H9 (cell line): Measurements from ENCODE around the gene MAPK8IP2. TPM values are rescaled to one million over a fixed set of nuclear protein-coding genes. Genes with fewer than 3 reads are reported as not detected.

Source experiments
- DNase-seq: peaks from one replicate; pipeline ENCODE4 v3.0.0-alpha.2; 2017
- H2AFZ ChIP-seq: one replicate; pipeline ENCODE4 v1.6.1; 2013; ENCODE audit warnings: mild to moderate bottlenecking, low read length, control low read depth, moderate library complexity
- H2AK5ac ChIP-seq: 2 replicates; pipeline ENCODE4 v1.6.1; 2013; ENCODE audit warnings: low read length, control low read depth, mixed read lengths; ENCODE audit not compliant: insufficient read length
- H2BK120ac ChIP-seq: one replicate; pipeline ENCODE4 v1.6.1; 2013; ENCODE audit warnings: low read depth, mild to moderate bottlenecking, low read length, control low read depth, inconsistent platforms; ENCODE audit not compliant: poor library complexity, severe bottlenecking
- H2BK12ac ChIP-seq: 2 replicates; pipeline ENCODE4 v1.6.1; 2013; ENCODE audit warnings: low read length, control low read depth, mixed read lengths, low read depth; ENCODE audit not compliant: insufficient read length
- H2BK15ac ChIP-seq: 2 replicates; pipeline ENCODE4 v1.6.1; 2013; ENCODE audit warnings: low read depth, low read length, control low read depth
- H2BK20ac ChIP-seq: one replicate; pipeline ENCODE4 v1.6.1; 2013; ENCODE audit warnings: low read depth, mild to moderate bottlenecking, low read length, control low read depth, inconsistent platforms; ENCODE audit not compliant: poor library complexity, severe bottlenecking
- H2BK5ac ChIP-seq: 2 replicates; pipeline ENCODE4 v1.6.1; 2013; ENCODE audit warnings: low read length, control low read depth, mixed read lengths; ENCODE audit not compliant: insufficient read length
- H3K14ac ChIP-seq: 2 replicates; pipeline ENCODE4 v1.6.1; 2013; ENCODE audit warnings: low read length, control low read depth; ENCODE audit not compliant: insufficient read depth
- H3K18ac ChIP-seq: 2 replicates; pipeline ENCODE4 v1.6.1; 2013; ENCODE audit warnings: low read depth, mild to moderate bottlenecking, mixed read lengths, low read length, control low read depth; ENCODE audit not compliant: insufficient read length
- H3K23ac ChIP-seq: 2 replicates; pipeline ENCODE4 v1.6.1; 2013; ENCODE audit warnings: low read length, control low read depth, mixed read lengths, low read depth; ENCODE audit not compliant: insufficient read length
- H3K23me2 ChIP-seq: 2 replicates; pipeline ENCODE4 v1.6.1; 2013; ENCODE audit warnings: low read depth, mild to moderate bottlenecking, mixed read lengths, low read length, control low read depth; ENCODE audit not compliant: insufficient read length, poor library complexity, severe bottlenecking
- H3K27ac ChIP-seq: 2 replicates; pipeline ENCODE4 v1.5.1; 2013; ENCODE audit warnings: low read length, control low read depth, mixed read lengths, low read depth; ENCODE audit not compliant: insufficient read length
- H3K27me3 ChIP-seq: 2 replicates; pipeline ENCODE4 v1.6.1; 2013; ENCODE audit warnings: low read length, control low read depth, inconsistent platforms; ENCODE audit not compliant: insufficient read depth
- H3K4ac ChIP-seq: 2 replicates; pipeline ENCODE4 v1.6.1; 2013; ENCODE audit warnings: low read depth, mild to moderate bottlenecking, control low read depth, inconsistent platforms, low read length, moderate library complexity
- H3K4me1 ChIP-seq: 2 replicates; pipeline ENCODE4 v1.6.1; 2013; ENCODE audit warnings: low read length, control low read depth, inconsistent platforms; ENCODE audit not compliant: insufficient read depth
- H3K4me2 ChIP-seq: 2 replicates; pipeline ENCODE4 v1.6.1; 2013; ENCODE audit warnings: low read length, control low read depth, mixed read lengths; ENCODE audit not compliant: insufficient read length, insufficient read depth
- H3K56ac ChIP-seq: 2 replicates; pipeline ENCODE4 v1.6.1; 2013; ENCODE audit warnings: low read depth, mild to moderate bottlenecking, mixed read lengths, low read length, control low read depth; ENCODE audit not compliant: insufficient read length
- H3K79me1 ChIP-seq: 2 replicates; pipeline ENCODE4 v1.6.1; 2013; ENCODE audit warnings: low read depth, mild to moderate bottlenecking, moderate library complexity, low read length, control low read depth, inconsistent platforms; ENCODE audit not compliant: insufficient read depth, poor library complexity, severe bottlenecking
- H3K79me2 ChIP-seq: 2 replicates; pipeline ENCODE4 v1.6.1; 2013; ENCODE audit warnings: low read length, control low read depth, inconsistent platforms; ENCODE audit not compliant: insufficient read depth
- H3K9ac ChIP-seq: 2 replicates; pipeline ENCODE4 v1.6.1; 2013; ENCODE audit warnings: low read length, control low read depth, mixed read lengths; ENCODE audit not compliant: insufficient read length; ENCODE audit errors: extremely low read depth
- H3K9me3 ChIP-seq: one replicate; pipeline ENCODE4 v1.6.1; 2013; ENCODE audit warnings: low read depth, low read length, inconsistent platforms; ENCODE audit not compliant: control insufficient read depth
- H3T11ph ChIP-seq: one replicate; pipeline ENCODE4 v1.6.1; 2013; ENCODE audit warnings: mild to moderate bottlenecking, low read length, control low read depth, inconsistent platforms
- H4K20me1 ChIP-seq: one replicate; pipeline ENCODE4 v1.6.1; 2013; ENCODE audit not compliant: control insufficient read depth, insufficient read length, insufficient read depth
- H4K5ac ChIP-seq: 2 replicates; pipeline ENCODE4 v1.6.1; 2013; ENCODE audit warnings: low read depth, mild to moderate bottlenecking, mixed read lengths, low read length, control low read depth; ENCODE audit not compliant: insufficient read length
- H4K8ac ChIP-seq: replicated peaks from 2 replicates; pipeline ENCODE4 v1.6.1; 2013; ENCODE audit warnings: low read length, control low read depth, mixed read lengths, low read depth; ENCODE audit not compliant: insufficient read length
- H4K91ac ChIP-seq: 2 replicates; pipeline ENCODE4 v1.6.1; 2013; ENCODE audit warnings: low read depth, mild to moderate bottlenecking, moderate library complexity, mixed read lengths, low read length, control low read depth; ENCODE audit not compliant: insufficient read length
- H3K27ac Mint-ChIP-seq, 3 experiments: 2 replicates in 2 of 3; 3 replicates in 1 of 3; pipeline ENCODE4 v1.8.0; 2020 to 2021; ENCODE audit warnings: mixed read lengths in 3 of 3, mild to moderate bottlenecking in 1 of 3, moderate library complexity in 1 of 3
- H3K27me3 Mint-ChIP-seq: 2 replicates; pipeline ENCODE4 v1.8.0; 2021; ENCODE audit warnings: low read depth, mild to moderate bottlenecking, moderate library complexity, mixed read lengths
- H3K36me3 Mint-ChIP-seq, 3 experiments: 2 replicates in 2 of 3; 3 replicates in 1 of 3; pipeline ENCODE4 v1.8.0; 2020 to 2021; ENCODE audit warnings: low read depth in 3 of 3, mixed read lengths in 3 of 3; ENCODE audit not compliant: insufficient read depth in 1 of 3
- H3K4me1 Mint-ChIP-seq, 2 experiments: 2 replicates each; pipeline ENCODE4 v1.8.0; 2020; ENCODE audit warnings: mixed read lengths in 2 of 2
- H3K4me3 Mint-ChIP-seq, 2 experiments: 2 replicates in 1 of 2; 3 replicates in 1 of 2; pipeline ENCODE4 v1.8.0; 2020 to 2021; ENCODE audit warnings: mild to moderate bottlenecking in 2 of 2, mixed read lengths in 2 of 2, moderate library complexity in 1 of 2
- H3K9me3 Mint-ChIP-seq, 2 experiments: 2 replicates in 1 of 2; 3 replicates in 1 of 2; pipeline ENCODE4 v1.8.0; 2020; ENCODE audit warnings: mild to moderate bottlenecking in 2 of 2, mixed read lengths in 2 of 2, moderate library complexity in 1 of 2
- WGBS: extraction: QIAGEN DNeasy Blood & Tissue Kit; methylation state at CpG from one replicate; pipeline ENCODE4 v1.1.7; 2013; ENCODE audit warnings: missing lambda C conversion rate, low lambda C conversion rate, mixed read lengths; ENCODE audit not compliant: insufficient read length; ENCODE audit errors: extremely low coverage; 5-methylcytosine and 5-hydroxymethylcytosine counted together
- total RNA-seq: library from RNA; stranded (reverse); gene quantifications from 2 replicates; pipeline ENCODE4 v1.2.1, GENCODE V29; 2021
- TF ChIP-seq, protein P1 (sequence below): fragments of 200-600 bp; sonication (generic); conservative IDR thresholded peaks from 3 replicates; pipeline ENCODE4 v1.8.0; 2021; ENCODE audit warnings: antibody characterized with exemption, mild to moderate bottlenecking

The MAPK8IP2 gene
- total RNA-seq, 1 experiment from 2014 or later: 5.7 TPM

DNA sequence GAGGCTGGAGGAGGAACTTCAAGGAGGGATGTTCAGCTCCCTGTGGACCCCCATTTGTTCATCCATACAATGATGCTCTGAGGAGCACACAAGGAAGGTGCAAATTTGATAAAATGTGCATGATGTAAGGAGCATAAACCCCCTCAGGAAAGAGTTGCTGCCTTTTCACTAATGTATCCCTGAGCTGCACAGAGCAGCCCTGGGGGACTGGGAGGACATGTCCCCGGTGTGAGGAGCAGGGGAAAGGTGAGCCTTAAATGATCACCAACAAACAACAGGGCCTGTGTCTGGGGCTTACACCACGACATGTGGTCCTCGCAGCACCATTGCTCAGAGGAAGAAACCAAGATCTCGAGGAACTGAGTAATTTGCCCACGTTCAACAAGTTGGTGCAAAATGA lies 3.5 kb upstream of the MAPK8IP2 start:
- H3K4me3 Mint-ChIP-seq: no peak overlapping the region
- H3K27ac ChIP-seq: no peak overlapping the region
- no peak overlapping the region for H4K5ac ChIP-seq
- no peak overlapping the region for H2BK5ac ChIP-seq
- H3K14ac ChIP-seq: no peak overlapping the region
- H3K27me3 ChIP-seq: peaks cover 4% of the 10 kb centered on the region; the same call in 1 of the 2 replicates
- no peak overlapping the region for H3K27ac Mint-ChIP-seq
- no peak overlapping the region for H3K4me2 ChIP-seq
- no peak overlapping the region for H3K23ac ChIP-seq
- no peaks in the 10 kb centered on the region for H3K36me3 Mint-ChIP-seq
- no peak overlapping the region for H3K18ac ChIP-seq
- peaks cover 10 to 11% of the 10 kb centered on the region in 2 experiments for H3K4me1 Mint-ChIP-seq
- H2AK5ac ChIP-seq: no peak overlapping the region
- peaks cover 50% of the 10 kb centered on the region for H3K27me3 Mint-ChIP-seq
- H3K23me2 ChIP-seq: peaks cover 3% of the 10 kb centered on the region
- H3K79me1 ChIP-seq: no peaks in the 10 kb centered on the region
- H2AFZ ChIP-seq: no peak overlapping the region
- H3K4me1 ChIP-seq: no peaks in the 10 kb centered on the region; the same call in 1 of the 2 replicates
- H4K20me1 ChIP-seq: no peaks in the 10 kb centered on the region
- no peak for DNase-seq
- WGBS: no CpG with 5 or more reads among the region's 5 CpGs
- H3K56ac ChIP-seq: no peak overlapping the region
- no peak overlapping the region for H4K91ac ChIP-seq
- H3K79me2 ChIP-seq: no peaks in the 10 kb centered on the region
- H2BK120ac ChIP-seq: no peak overlapping the region
- H2BK20ac ChIP-seq: no peak overlapping the region
- H2BK12ac ChIP-seq: no peak overlapping the region
- no peak overlapping the region for H3K4ac ChIP-seq
- H3K9me3 ChIP-seq: no peaks in the 10 kb centered on the region
- H3K9me3 Mint-ChIP-seq: no peaks in the 10 kb centered on the region; a peak in 1 of 5 replicates
- H3T11ph ChIP-seq: no peak overlapping the region
- no peak overlapping the region for H4K8ac ChIP-seq
- H2BK15ac ChIP-seq: no peak overlapping the region
- TF ChIP-seq, protein P1, sequence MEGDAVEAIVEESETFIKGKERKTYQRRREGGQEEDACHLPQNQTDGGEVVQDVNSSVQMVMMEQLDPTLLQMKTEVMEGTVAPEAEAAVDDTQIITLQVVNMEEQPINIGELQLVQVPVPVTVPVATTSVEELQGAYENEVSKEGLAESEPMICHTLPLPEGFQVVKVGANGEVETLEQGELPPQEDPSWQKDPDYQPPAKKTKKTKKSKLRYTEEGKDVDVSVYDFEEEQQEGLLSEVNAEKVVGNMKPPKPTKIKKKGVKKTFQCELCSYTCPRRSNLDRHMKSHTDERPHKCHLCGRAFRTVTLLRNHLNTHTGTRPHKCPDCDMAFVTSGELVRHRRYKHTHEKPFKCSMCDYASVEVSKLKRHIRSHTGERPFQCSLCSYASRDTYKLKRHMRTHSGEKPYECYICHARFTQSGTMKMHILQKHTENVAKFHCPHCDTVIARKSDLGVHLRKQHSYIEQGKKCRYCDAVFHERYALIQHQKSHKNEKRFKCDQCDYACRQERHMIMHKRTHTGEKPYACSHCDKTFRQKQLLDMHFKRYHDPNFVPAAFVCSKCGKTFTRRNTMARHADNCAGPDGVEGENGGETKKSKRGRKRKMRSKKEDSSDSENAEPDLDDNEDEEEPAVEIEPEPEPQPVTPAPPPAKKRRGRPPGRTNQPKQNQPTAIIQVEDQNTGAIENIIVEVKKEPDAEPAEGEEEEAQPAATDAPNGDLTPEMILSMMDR: no peak
- H3K9ac ChIP-seq: no peak overlapping the region
